ENCODE measurements around the gene RNU1-4. TPM values are rescaled to one million over a fixed set of nuclear protein-coding genes. Genes with fewer than 3 reads are reported as not detected.
"Not testable (repeated sequence)": the region's sequence is repeated elsewhere in the genome, so short reads cannot be mapped to it uniquely, and the experiment has no call there.

RNU1-4 gene
- total RNA-seq, 1 donor from 2014 or later: 3,598 TPM

DNA sequence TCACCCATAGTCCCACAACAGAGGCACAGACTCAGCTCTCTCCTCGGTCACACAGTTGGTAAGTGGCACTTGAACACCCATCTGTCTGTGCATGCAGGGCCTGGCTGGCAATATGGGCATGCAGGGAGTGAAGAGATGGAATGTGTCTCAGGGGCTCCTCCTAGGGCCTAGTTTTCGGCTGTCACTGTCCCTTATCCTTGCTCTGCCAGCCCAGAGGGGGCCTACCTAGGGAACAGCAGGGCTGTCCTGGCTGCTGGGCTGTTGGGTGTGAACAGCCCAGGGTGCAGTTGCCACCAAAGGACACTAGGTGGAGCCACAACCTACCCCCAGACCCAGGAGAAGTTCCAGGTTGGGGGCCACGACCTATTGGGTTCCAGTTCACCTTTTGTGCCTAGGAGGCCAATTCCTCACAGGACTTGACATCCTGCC is 30.6 kb upstream of the RNU1-4 start:
- H3K27me3 Mint-ChIP-seq (ENCODE audit: unreplicated experiment); H3K27ac Mint-ChIP-seq (ENCODE audit: unreplicated experiment); H3K4me3 Mint-ChIP-seq (ENCODE audit: unreplicated experiment); H3K36me3 Mint-ChIP-seq (ENCODE audit: unreplicated experiment); H3K4me1 Mint-ChIP-seq (ENCODE audit: low read depth, unreplicated experiment); H3K9me3 Mint-ChIP-seq (ENCODE audit: unreplicated experiment): not testable (repeated sequence)
- TF ChIP-seq, protein P1, sequence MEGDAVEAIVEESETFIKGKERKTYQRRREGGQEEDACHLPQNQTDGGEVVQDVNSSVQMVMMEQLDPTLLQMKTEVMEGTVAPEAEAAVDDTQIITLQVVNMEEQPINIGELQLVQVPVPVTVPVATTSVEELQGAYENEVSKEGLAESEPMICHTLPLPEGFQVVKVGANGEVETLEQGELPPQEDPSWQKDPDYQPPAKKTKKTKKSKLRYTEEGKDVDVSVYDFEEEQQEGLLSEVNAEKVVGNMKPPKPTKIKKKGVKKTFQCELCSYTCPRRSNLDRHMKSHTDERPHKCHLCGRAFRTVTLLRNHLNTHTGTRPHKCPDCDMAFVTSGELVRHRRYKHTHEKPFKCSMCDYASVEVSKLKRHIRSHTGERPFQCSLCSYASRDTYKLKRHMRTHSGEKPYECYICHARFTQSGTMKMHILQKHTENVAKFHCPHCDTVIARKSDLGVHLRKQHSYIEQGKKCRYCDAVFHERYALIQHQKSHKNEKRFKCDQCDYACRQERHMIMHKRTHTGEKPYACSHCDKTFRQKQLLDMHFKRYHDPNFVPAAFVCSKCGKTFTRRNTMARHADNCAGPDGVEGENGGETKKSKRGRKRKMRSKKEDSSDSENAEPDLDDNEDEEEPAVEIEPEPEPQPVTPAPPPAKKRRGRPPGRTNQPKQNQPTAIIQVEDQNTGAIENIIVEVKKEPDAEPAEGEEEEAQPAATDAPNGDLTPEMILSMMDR (IDR thresholded peaks at IDR 0.05; ENCODE audit: partially characterized antibody, unreplicated experiment): peak; percentile 74
- DNase-seq: peak; percentile 78

DNA sequence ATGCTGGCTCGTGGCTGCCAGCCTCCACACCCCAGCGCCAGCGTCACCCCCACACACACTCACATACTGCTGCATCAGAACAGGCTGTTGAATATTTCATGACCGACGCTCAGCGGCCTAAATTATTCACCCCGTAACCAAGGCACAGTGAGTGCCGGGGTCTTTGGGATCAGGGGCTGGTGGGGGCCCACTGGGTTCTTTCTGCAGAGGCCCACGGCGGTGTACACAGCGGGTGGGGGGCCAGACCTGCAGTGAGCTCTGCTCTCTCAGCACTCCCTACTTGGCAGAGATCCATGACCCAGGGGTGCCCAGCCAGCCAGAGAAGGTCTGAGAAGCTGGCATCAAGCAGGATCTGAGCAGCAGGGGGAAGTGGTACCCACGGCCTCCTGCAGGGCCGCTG is 29.7 kb upstream of the RNU1-4 start:
- H3K27ac Mint-ChIP-seq (ENCODE audit: unreplicated experiment); H3K4me1 Mint-ChIP-seq (ENCODE audit: low read depth, unreplicated experiment); H3K27me3 Mint-ChIP-seq (ENCODE audit: unreplicated experiment): not testable (repeated sequence)

DNA sequence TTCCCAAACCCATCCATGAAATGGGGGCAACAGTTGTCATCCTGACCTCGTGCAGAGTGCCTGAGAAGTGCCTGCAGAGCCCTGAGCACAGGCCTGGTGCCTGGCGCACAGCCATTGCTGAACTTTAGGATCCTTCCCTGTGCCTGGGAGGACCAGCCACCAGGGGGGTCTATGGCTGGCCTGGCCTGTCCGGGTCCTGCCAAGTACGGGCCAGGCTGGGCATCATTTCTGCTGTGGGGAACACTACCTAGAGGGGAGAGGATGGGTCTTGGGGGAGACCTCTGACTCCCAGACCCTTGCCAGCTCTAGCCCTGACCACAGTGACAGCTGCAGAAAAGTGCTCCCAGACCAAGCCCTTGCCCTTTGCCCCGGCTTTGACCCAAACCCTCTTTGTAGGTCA is 28.2 kb upstream of the RNU1-4 start:
- not testable (repeated sequence) for H3K36me3 Mint-ChIP-seq (ENCODE audit: unreplicated experiment); H3K27me3 Mint-ChIP-seq (ENCODE audit: unreplicated experiment); H3K27ac Mint-ChIP-seq (ENCODE audit: unreplicated experiment); H3K4me1 Mint-ChIP-seq (ENCODE audit: low read depth, unreplicated experiment); H3K9me3 Mint-ChIP-seq (ENCODE audit: unreplicated experiment); H3K4me3 Mint-ChIP-seq (ENCODE audit: unreplicated experiment)
- peak; percentile 35 for DNase-seq

More for the DNA sequence above, 29.7 kb upstream of the RNU1-4 start:
- DNase-seq; H3K36me3 Mint-ChIP-seq (ENCODE audit: unreplicated experiment); H3K4me3 Mint-ChIP-seq (ENCODE audit: unreplicated experiment); H3K9me3 Mint-ChIP-seq (ENCODE audit: unreplicated experiment): not testable (repeated sequence)

DNA sequence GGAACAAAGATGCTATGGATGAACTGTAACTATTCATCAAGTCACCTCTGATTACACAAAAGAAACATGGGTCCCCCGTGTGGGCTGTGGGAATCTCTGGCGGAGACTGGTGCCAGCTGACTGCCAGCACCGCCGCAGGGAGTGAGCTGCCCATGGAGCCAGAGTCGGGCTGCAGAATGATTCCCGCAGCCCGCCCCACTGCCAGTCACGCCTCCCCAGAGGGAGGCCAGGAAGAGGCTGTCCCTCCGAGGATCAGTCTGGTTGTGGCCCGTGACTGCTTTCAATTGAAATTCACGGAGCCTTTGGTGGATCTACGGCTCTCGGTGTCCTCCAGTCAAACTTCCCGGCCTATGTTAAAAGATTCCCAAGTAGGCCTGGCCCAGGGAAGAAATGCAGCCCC is 27.7 kb upstream of the RNU1-4 start:
- H3K36me3 Mint-ChIP-seq (ENCODE audit: unreplicated experiment); DNase-seq; H3K27ac Mint-ChIP-seq (ENCODE audit: unreplicated experiment); H3K9me3 Mint-ChIP-seq (ENCODE audit: unreplicated experiment); H3K4me3 Mint-ChIP-seq (ENCODE audit: unreplicated experiment); H3K27me3 Mint-ChIP-seq (ENCODE audit: unreplicated experiment): not testable (repeated sequence)
- H3K4me1 Mint-ChIP-seq (ENCODE audit: low read depth, unreplicated experiment): peaks cover 10% of the 10 kb centered on the region

DNA sequence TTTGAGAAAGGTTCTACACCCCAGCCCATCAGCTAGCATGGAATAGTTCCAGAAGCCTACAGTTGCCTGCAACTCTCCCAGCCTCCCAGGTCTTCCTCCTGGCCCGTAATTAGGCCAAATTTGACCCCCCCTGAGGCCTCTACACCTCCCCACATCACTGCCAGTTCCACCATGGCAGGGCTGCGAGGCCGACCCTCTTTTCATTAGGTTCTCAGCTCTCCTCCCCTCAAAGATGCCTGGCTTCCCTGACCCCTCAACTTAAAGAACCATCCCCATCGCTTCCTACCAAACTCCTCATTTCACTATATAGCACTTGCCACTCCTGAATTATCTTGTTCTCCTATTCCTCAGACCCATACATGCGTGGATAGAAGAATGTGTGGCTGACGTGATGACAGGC is 27.3 kb upstream of the RNU1-4 start:
- Mint-ChIP-seq H3K4me1 (ENCODE audit: low read depth, unreplicated experiment) (peaks cover 14% of the 10 kb centered on the region), H3K9me3 (ENCODE audit: unreplicated experiment) (peaks cover 12% of the 10 kb centered on the region), H3K27ac (ENCODE audit: unreplicated experiment) (peak overlapping the region; percentile 80)
- not testable (repeated sequence) for H3K36me3 Mint-ChIP-seq (ENCODE audit: unreplicated experiment); DNase-seq; H3K4me3 Mint-ChIP-seq (ENCODE audit: unreplicated experiment); H3K27me3 Mint-ChIP-seq (ENCODE audit: unreplicated experiment)

DNA sequence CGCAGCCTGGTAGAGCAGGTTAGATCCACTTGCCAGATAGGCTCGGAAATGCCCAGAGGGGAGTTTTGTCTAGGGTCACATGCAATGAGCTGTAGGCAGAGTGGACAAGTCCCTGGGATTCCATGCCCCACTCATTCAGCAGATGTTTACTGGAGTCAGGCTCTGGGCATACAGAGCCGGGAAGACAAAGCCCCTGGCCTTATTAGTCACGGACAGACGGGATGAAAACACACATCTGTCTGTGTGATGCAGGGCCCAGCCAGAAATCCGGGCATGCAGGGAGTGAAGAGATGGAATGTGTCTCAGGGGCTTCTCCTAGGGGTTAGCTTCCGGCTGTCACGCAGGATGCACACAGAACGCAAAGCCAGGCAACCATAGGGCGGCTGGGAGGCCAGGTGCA is 26.8 kb upstream of the RNU1-4 start:
- not testable (repeated sequence) for H3K36me3 Mint-ChIP-seq (ENCODE audit: unreplicated experiment); H3K4me3 Mint-ChIP-seq (ENCODE audit: unreplicated experiment); DNase-seq; H3K27ac Mint-ChIP-seq (ENCODE audit: unreplicated experiment); H3K27me3 Mint-ChIP-seq (ENCODE audit: unreplicated experiment)
- Mint-ChIP-seq H3K4me1 (ENCODE audit: low read depth, unreplicated experiment) (peaks cover 15% of the 10 kb centered on the region), H3K9me3 (ENCODE audit: unreplicated experiment) (peaks cover 12% of the 10 kb centered on the region)

DNA sequence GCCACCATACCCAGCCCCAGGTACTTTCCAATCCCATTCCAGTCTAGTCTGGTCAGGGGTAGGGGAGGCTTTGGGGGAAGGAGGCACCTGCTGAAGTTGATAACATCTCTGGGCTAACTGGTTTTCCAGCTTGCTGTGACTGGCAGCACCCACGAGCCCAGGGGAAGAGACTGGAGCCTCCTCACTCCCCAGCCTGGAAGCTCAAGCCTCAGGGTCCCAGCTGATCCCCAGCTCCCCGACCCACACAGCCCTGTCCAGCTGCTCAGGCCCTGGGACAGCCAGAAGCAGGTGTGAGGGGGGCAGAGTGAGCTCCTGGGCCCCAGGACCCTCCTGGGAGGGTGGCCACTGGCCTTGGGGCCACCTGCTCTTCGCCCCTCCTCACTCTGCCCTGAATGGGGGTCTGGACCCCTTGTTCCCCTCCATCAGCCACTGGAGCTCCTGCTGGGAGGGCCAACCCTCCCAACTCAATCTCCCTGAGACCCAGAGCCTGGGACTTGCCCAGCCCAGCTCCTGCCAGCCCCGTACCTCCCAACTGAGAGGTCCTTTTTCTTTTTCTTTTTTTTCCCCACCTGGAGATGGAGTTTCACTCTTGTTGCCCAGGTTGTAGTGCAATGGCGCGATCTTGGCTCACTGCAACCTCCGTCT is 23.5 kb upstream of the RNU1-4 start:
- TF ChIP-seq, protein P1 (IDR thresholded peaks at IDR 0.05; ENCODE audit: partially characterized antibody, unreplicated experiment): no peak
- H3K36me3 Mint-ChIP-seq (ENCODE audit: unreplicated experiment): peaks cover 3% of the 10 kb centered on the region
- peak overlapping the region; percentile 63 for H3K4me3 Mint-ChIP-seq (ENCODE audit: unreplicated experiment)
- DNase-seq: no peak
- H3K9me3 Mint-ChIP-seq (ENCODE audit: unreplicated experiment): peaks cover 16% of the 10 kb centered on the region
- H3K27ac Mint-ChIP-seq (ENCODE audit: unreplicated experiment): peak overlapping the region; percentile 82
- peaks cover 23% of the 10 kb centered on the region for H3K4me1 Mint-ChIP-seq (ENCODE audit: low read depth, unreplicated experiment)
- peaks cover 12% of the 10 kb centered on the region for H3K27me3 Mint-ChIP-seq (ENCODE audit: unreplicated experiment)

Data from glutamatergic neuron (in vitro differentiated cells).